BLaER1 (cell line): ENCODE data around the gene HNRNPF.
A peak's percentile ranks its signal among the peaks of the same experiment; 100 is the strongest.

Experiments used
- H3K27ac ChIP-seq: shearing (Covaris generic); formaldehyde crosslinking; 2 replicates; pipeline ENCODE4 v1.8.1; 2022
- H3K27me3 ChIP-seq: shearing (Covaris generic); formaldehyde crosslinking; 2 replicates; pipeline ENCODE4 v1.8.1; 2022
- H3K36me3 ChIP-seq: shearing (Covaris generic); formaldehyde crosslinking; 2 replicates; pipeline ENCODE4 v1.8.1; 2022
- H3K4me1 ChIP-seq: shearing (Covaris generic); formaldehyde crosslinking; 2 replicates; pipeline ENCODE4 v1.8.1; 2022
- H3K4me2 ChIP-seq: shearing (Covaris generic); formaldehyde crosslinking; 2 replicates; pipeline ENCODE4 v1.8.1; 2022
- H3K4me3 ChIP-seq: shearing (Covaris generic); formaldehyde crosslinking; 2 replicates; pipeline ENCODE4 v1.8.1; 2022
- H3K9ac ChIP-seq: shearing (Covaris generic); formaldehyde crosslinking; 2 replicates; pipeline ENCODE4 v1.8.1; 2022
- H3K9me3 ChIP-seq: shearing (Covaris generic); formaldehyde crosslinking; 2 replicates; pipeline ENCODE4 v1.8.1; 2022
- H4K20me1 ChIP-seq: shearing (Covaris generic); formaldehyde crosslinking; 2 replicates; pipeline ENCODE4 v1.8.1; 2022
- Cebpa-rat ChIP-seq: shearing (Covaris generic); IDR thresholded peaks from 2 replicates; pipeline ENCODE4 v1.8.1; 2022

Gene HNRNPF

GRCh38 chr10:43392748-43393147, 16.2 kb downstream of the HNRNPF start:
- TF ChIP-seq Cebpa-rat = no peak
- Histone ChIP-seq H3K36me3 (peaks cover 81% of the 10 kb centered on the region), H4K20me1 (peaks cover 96% of the 10 kb centered on the region), H3K4me3 (no peak overlapping the region), H3K27me3 (no peaks in the 10 kb centered on the region), H3K4me1 (peaks cover 53% of the 10 kb centered on the region), H3K9ac (peak overlapping the region; percentile 34; the same call in 1 of the 2 replicates), H3K27ac (no peak overlapping the region), H3K4me2 (peak overlapping the region; percentile 14; the same call in 1 of the 2 replicates), H3K9me3 (no peaks in the 10 kb centered on the region)

DNA sequence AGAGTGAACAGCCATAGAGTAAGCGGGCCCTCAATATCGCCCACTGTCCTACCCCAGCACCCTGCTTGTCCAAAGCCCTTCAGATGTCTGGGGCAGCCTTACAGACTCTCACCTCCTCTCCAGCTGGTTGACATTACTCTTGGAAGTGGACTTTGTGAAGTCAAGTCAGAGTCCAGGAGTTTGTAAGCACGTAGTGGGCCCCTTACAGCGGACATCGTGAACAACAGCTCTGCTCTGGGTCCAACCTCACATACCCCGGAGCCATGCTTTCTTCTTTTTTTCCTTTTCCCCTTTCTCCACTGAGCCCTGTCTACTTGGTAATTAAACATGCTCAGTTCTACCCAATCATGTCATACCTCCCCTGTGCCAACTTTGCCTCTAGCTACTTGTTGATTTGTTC, 17.5 kb downstream of the HNRNPF start:
- H3K4me3 ChIP-seq = no peak overlapping the region
- H3K27me3 ChIP-seq = no peaks in the 10 kb centered on the region
- H4K20me1 ChIP-seq = peaks cover 100% of the 10 kb centered on the region
- H3K4me2 ChIP-seq = no peak overlapping the region
- no peak for TF ChIP-seq Cebpa-rat
- H3K27ac ChIP-seq = no peak overlapping the region
- peaks cover 94% of the 10 kb centered on the region for H3K36me3 ChIP-seq
- H3K4me1 ChIP-seq = peaks cover 53% of the 10 kb centered on the region
- peak overlapping the region; percentile 34; the same call in 1 of the 2 replicates for H3K9ac ChIP-seq
- no peaks in the 10 kb centered on the region for H3K9me3 ChIP-seq

GRCh38 chr10:43390759-43391158, 18.2 kb downstream of the HNRNPF start:
- H3K27ac ChIP-seq = no peak overlapping the region
- no peak overlapping the region for H3K4me3 ChIP-seq
- H3K27me3 ChIP-seq = no peaks in the 10 kb centered on the region
- H3K9me3 ChIP-seq = no peaks in the 10 kb centered on the region
- peaks cover 98% of the 10 kb centered on the region for H3K36me3 ChIP-seq
- peaks cover 100% of the 10 kb centered on the region for H4K20me1 ChIP-seq
- no peak overlapping the region for H3K4me2 ChIP-seq
- H3K9ac ChIP-seq = no peak overlapping the region
- TF ChIP-seq Cebpa-rat = no peak
- H3K4me1 ChIP-seq = peaks cover 53% of the 10 kb centered on the region

GRCh38 chr10:43390333-43390732, 18.7 kb downstream of the HNRNPF start:
- Histone ChIP-seq H4K20me1 (peaks cover 100% of the 10 kb centered on the region), H3K4me2 (no peak overlapping the region), H3K9me3 (no peaks in the 10 kb centered on the region), H3K4me3 (no peak overlapping the region), H3K36me3 (peaks cover 97% of the 10 kb centered on the region), H3K9ac (no peak overlapping the region), H3K27me3 (no peaks in the 10 kb centered on the region), H3K27ac (no peak overlapping the region), H3K4me1 (peaks cover 48% of the 10 kb centered on the region)
- TF ChIP-seq Cebpa-rat = no peak

DNA sequence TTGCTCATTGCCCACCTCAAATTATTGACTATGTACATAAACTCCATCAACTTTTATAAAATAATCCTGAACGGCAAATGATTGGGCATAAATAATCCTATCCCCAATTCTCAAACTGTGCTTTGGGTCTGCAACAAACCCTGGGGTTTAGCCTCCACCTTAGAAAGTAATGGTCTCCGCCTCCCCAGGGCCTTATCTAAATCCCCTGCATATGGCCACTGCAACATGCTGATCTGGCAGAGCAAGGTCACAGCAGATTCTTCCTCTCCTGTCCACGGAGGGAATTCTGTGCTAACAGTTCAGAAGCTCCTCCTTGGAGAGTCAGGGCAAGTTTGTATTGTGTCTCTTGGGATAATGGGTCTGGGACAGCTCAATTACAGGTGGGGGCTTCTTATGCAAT, 19.1 kb downstream of the HNRNPF start:
- TF ChIP-seq Cebpa-rat = no peak

DNA sequence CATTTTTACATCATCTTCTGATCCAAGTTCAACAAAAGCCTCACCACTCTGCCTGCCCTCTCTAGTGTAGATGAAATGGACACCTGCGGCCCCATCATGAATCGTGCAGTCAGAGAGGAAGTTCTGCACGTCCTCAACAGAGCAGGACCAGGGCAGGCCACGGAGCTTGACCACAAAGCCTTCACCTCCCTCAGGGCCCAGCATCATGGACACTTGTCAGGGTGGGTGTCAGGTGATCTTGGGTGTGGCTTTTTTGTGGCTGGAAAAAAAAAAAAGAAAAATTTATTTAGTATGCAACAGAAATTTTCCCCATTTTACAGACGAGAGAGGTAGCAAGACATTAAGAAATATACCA, 21.3 kb downstream of the HNRNPF start:
- TF ChIP-seq Cebpa-rat = no peak
- Histone ChIP-seq H3K4me2 (no peak overlapping the region), H3K9ac (no peak overlapping the region), H3K36me3 (peaks cover 84% of the 10 kb centered on the region), H4K20me1 (peaks cover 98% of the 10 kb centered on the region), H3K27me3 (no peaks in the 10 kb centered on the region), H3K27ac (no peak overlapping the region), H3K9me3 (no peaks in the 10 kb centered on the region), H3K4me3 (no peak overlapping the region), H3K4me1 (peaks cover 22% of the 10 kb centered on the region)

More for the DNA sequence above, 19.1 kb downstream of the HNRNPF start:
- Histone ChIP-seq H3K4me1 (peaks cover 44% of the 10 kb centered on the region), H3K27ac (no peak overlapping the region), H3K4me3 (no peak overlapping the region), H3K4me2 (no peak overlapping the region), H3K36me3 (peaks cover 97% of the 10 kb centered on the region), H4K20me1 (peaks cover 100% of the 10 kb centered on the region), H3K9me3 (no peaks in the 10 kb centered on the region), H3K9ac (no peak overlapping the region), H3K27me3 (no peaks in the 10 kb centered on the region)

DNA sequence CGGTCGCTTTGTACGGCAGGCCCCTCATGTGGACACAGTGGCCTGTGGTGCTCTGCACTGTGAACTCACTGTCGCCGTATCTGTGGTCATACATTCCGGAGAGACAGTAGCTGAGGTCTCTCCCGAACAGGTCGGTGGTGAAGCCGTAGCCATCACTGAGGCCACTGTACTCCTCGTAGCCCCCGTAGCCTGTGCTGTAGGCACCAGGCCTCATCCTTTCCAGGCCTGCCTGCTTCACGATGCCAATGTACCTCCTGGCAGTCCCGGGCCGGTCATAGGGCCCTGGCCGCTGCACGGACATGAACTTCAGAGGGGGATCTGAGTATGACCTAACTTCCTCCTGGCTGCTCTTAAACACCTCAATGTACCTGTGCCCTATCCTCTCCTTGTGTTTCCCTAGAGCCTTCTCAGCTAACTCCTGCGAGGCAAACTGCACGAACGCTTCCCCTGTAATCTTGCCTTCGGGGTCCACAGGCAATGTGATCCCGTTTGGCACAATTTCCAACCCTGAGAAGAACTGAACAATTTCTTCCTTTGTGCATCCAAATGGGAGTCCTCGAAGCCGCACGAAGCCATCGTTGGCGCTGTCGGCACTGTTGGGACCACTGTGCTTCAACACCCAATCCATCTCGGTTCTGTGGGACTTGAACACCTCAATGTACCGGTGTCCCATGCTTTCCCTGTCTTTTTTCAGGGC, 21.9 kb downstream of the HNRNPF start:
- H3K9ac ChIP-seq = no peak overlapping the region
- H3K36me3 ChIP-seq = peaks cover 78% of the 10 kb centered on the region
- peaks cover 21% of the 10 kb centered on the region for H3K4me1 ChIP-seq
- no peak for TF ChIP-seq Cebpa-rat
- no peak overlapping the region for H3K4me3 ChIP-seq
- no peak overlapping the region for H3K27ac ChIP-seq
- no peaks in the 10 kb centered on the region for H3K9me3 ChIP-seq
- H3K4me2 ChIP-seq = no peak overlapping the region
- no peaks in the 10 kb centered on the region for H3K27me3 ChIP-seq
- peaks cover 93% of the 10 kb centered on the region for H4K20me1 ChIP-seq

GRCh38 chr10:43386549-43386948, 22.4 kb downstream of the HNRNPF start:
- Histone ChIP-seq H3K4me3 (no peak overlapping the region), H3K27ac (no peak overlapping the region)

GRCh38 chr10:43385412-43386004, 23.5 kb downstream of the HNRNPF start:
- Histone ChIP-seq H3K4me3 (no peak overlapping the region), H3K36me3 (peaks cover 62% of the 10 kb centered on the region), H3K4me2 (no peak overlapping the region), H3K27me3 (no peaks in the 10 kb centered on the region), H3K9me3 (no peaks in the 10 kb centered on the region), H3K4me1 (peaks cover 21% of the 10 kb centered on the region; the same call in 1 of the 2 replicates), H4K20me1 (peaks cover 77% of the 10 kb centered on the region), H3K27ac (no peak overlapping the region), H3K9ac (no peak overlapping the region)
- TF ChIP-seq Cebpa-rat = no peak

More at GRCh38 chr10:43386549-43386948, 22.4 kb downstream of the HNRNPF start:
- no peaks in the 10 kb centered on the region for H3K27me3 ChIP-seq
- no peak overlapping the region for H3K4me2 ChIP-seq
- H3K9me3 ChIP-seq = no peaks in the 10 kb centered on the region
- no peak for TF ChIP-seq Cebpa-rat
- peaks cover 87% of the 10 kb centered on the region for H4K20me1 ChIP-seq
- H3K4me1 ChIP-seq = peaks cover 21% of the 10 kb centered on the region; the same call in 1 of the 2 replicates
- no peak overlapping the region for H3K9ac ChIP-seq
- peaks cover 72% of the 10 kb centered on the region for H3K36me3 ChIP-seq
